NCI-H2107 treated with DMSO at 0.1 percent for 48 hours (cell line): ENCODE results near the gene ARHGEF7.

ENCODE experiments used
- DNase-seq: peaks from one replicate; lab custom pipeline; 2025; ENCODE audit not compliant: unreplicated experiment; lab: John Stamatoyannopoulos, UW

ARHGEF7 gene

DNA sequence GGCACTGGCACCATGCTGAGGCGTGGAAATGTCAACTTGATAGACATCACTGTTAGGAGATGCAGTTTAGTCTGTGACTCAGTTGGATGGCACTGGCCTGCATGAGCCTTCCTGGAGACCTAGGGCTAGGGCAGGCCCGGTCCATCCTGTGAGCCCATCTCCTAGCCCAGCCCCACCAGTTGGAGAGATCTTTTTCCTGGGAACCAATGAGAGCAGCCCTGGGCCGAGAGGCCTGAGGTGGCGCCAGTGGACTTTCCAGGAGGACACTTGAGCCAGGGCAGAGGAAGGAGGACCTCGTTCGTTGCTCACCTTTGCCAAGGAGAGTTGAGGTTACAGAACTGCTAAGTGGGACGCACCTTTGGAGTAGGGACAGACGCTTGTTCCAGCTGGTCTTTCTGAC, 104.8 kb downstream of the ARHGEF7 start:
- DNase-seq: no peak

DNA sequence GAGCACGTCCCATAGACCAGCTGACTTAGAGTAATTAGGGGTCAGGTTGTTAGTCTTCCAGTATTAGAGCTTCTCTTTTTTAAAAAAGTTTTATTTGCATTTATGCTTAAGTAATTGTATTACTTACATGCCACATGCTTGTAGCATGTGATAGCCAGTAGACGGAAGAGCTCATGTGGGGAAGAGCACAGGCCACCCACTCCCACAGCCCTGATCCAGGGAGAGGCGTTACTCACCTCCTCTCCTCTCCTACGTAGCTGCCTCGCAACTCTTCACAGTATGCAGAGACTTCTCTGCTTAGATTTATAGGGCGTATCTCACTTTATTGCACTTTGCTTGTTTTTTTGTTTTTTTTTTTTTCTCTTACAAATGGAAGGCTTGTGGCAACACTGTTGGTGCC, 110.1 kb downstream of the ARHGEF7 start:
- DNase-seq: no peak

DNA sequence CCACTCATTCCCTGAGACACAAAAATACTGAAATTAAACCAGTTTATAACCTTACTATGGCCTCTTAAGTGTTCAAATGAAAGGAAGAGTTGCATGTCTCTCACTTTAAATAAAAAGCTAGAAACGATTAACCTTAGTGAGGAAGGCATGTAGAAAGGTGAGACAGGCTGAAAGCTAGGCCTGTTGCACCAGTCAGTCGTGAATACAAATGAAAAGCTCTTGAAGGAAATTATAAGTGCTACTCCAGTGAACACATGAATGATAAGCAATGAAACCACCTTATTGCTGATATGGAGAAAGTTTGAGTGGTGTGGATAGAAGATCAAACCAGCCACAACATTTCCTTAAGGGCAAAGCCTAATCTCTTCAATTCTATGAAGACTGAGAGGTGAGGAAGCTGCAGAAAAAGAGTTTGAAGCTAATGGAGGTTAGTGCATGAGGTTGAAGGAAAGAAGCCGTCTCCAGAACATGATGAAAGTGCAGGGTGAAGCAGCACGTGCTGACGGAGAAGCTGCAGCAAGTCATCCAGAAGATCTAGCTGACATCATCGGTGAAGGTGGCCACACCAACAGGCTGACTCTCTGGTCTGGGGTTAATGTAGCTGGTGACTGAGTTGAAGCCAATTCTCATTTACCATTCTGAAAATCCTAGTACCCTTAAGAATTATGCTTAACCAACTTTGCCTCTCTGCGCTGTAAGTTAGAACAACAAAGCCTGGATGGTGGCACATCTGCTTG, 110.9 kb downstream of the ARHGEF7 start:
- no peak for DNase-seq

DNA sequence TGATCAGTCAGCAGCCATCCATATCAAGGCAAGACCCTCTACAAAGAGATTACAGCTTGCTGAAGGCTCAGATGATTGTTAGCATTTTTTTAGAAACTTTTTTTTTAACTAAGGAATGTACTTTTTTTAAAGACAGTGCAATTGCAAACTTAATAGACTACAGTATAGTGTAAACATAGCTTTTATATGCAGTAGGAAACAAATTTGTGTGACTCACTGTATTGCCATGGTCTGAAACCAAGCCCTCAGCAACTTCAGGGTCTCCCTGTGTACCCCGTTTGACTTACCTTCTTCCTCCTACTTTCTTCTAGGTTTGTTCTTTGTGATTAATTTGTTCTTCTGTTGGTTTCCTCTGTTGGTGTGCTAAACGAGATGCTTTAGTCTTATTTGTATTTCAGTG, 112.3 kb downstream of the ARHGEF7 start:
- DNase-seq: no peak

DNA sequence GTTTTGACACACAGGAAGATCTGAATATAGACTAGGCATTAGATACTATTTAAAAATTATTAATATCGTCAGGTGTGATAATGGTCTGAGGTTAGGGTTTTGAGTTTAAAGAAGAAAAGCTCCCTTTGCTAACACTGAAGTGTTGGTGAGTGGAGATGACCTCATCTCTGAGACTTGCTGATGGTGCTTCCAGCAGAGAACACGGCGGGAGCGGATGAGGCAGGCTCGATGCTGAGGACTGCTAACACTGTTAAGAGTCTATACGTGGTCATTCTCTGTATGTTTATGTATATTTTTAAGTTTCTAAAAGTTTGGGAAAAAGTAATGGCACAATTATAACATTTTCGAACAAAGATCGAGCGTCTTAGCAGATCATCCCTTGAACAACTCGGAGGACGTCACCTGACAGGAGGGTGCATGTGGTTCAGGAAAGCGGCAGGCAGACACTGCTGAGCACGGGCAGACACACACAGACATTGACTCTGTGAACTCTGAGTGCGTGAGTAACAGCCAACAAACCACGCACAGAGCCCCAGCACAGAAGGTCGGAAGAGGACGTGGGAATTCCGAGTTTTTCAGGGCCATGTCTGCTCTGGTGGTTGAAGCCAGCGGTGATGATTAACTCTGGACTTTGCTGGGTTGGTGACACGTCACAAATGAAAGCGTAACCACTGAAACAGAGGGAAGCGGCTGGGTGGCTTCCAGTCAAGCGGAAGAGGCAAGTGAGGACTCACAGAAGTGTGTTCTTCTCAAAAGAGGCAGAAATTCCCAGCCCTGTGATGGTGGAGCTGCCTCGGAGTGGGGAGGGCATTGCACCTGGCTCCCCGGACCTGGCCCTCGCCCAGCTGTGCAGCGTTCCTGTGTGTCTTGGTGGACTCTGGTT, 113.4 kb downstream of the ARHGEF7 start:
- DNase-seq: no peak

DNA sequence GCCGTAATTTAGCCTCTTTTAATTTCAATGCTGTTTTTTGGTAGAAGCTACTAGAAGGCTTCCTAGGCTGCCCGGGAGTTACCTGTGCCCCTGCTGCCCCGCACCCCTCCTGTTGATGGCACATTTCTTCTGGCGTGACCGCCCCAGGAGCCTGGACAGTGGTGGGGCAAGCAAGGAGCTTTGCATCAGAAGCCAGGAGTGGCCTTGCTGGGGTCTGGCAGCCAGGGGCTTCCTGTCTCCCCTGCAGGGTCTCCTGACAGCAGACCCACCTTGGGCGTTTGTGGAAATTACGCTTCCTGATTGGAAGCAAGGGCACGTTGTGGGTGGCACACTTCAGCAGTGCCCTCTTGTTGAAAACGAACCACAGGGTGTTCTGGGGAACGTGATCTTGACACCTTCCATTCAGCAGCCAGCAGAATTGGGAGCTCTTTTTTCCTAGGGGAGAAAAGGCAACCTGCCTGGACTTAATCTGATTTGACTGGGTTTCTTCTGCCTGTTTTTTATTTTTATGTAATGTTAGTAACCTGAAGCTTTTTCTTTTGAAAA, 115.3 kb downstream of the ARHGEF7 start:
- DNase-seq: no peak

DNA sequence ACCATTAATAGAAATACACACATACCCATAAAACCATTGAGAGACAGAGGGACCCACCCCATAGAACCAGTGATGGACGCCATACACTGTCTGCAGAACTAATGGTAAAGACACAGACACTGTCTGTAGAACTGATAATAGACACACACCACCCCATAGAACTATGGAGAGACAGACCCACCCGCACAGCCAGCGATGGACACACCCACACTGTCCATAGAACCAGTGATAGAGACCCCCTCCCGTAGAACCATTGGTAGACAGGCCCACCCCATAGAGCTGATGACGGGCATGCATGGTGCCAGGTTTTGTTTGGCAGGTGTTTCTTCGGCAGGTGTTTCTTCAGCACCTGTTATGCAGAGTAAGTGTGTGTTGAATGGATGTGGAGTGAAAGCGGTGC, 117.1 kb downstream of the ARHGEF7 start:
- DNase-seq: no peak

DNA sequence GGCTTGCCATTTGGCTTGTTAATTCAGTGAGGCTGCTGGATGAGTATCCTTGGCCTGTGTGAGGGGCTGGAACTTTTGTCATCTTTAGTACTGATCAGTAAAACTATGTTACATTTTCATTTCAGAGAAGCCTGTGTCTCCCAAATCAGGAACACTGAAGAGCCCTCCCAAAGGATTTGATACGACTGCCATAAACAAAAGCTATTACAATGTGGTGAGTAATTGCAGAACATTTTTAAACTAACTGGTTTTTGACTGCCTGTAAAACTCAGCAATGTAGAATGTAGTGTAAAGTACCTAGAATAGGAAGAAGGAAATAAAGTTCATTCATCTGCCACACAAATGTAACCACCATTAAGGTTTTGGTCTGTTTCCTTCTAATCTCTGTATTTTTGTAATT, 118.0 kb downstream of the ARHGEF7 start:
- DNase-seq: no peak

DNA sequence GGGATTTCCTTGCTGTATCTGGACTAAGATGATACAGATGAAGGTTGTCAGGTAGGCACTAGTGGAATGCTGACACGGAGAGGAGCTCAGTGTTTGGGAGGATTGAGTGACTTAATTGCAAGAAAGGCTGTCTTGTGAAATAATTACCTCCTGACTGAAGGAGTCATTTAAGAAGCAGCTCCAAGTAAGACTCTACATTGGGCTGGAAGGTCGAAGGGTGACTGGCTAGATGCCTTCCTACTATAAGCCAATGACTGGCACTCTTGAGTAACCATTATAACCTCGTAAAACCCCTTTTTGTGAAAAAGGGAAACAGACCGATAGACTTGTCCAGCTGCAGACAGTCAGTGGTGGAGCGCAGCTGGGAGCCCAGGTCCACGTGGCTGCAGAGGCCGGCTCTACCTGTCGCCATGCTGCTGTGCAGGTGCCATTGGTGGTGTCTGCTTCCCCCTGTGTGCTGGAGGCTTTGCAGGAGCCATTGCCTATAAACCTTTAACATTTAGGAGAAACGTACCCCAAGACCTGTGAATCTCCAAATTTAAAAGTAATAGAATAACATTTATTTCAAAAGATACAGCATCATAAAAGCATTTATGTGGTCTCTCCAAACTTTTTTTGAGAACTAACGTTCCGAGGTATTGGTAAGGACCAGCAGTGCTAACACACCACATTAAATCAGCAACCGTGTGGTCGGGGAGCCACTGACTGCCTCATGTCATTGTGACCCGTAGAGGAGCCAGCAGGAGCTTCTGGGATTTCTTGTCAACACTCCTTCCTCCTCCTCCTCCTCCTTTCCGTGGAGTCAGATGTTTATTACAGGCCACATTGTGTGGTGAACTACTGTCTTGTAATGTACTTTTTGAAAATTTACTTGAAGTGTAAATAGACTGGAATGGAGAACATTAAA, 124.9 kb downstream of the ARHGEF7 start:
- no peak for DNase-seq

DNA sequence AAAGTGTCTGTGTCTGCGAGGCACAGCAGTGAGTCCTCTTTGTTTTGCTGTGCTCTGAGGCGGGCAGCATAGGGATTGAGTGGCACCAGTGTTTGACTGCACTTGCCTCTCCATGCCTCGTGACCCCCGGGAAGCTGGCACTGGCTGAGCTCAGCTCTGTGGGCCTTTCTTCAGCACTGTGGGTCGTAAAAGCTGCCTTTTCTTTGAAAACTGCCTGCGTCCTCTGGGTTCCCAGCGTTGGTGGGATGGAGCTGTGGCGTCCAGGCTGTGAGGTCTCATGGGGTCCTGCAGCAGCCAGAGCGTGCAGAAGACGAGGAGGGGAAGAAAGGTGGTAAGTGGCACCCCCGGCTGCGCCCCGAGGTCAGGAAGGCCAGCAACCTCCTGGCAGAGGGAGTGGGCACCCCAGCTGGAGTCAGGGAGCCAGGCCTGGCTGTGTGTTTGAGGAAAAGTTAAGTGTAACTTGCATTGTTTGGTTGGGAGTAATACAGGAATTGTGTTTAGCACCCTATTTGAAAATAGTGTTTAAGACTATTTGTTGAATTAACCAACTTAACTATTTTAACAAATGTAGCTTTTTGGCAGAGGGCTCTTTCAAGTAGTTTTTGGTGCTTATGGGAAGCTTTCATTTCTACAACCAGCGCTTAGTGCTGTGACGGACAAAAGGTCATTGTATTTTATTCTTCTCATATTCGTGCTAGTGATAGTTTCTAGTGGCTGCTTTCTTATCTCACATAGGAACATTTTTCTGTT, 126.1 kb downstream of the ARHGEF7 start:
- DNase-seq: no peak

DNA sequence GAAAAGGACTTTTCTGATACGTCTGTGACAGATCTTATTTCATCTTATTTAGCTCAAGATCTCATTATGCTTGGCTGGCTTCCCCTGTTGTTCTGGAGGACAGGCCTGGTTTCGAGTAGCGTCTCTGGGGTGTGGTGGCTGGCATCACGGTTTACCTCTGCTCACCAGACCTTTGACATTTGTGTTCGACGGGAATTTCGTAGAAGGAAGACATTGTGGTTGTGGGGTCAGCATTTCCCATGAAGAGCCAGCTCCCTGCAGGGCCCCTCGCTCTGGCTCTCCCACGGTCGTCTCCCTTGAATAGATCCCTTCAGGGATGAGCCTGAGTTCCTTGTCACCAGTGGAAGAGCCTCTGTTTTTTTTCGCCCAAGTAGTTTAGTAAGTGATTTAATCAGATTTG, 126.8 kb downstream of the ARHGEF7 start:
- DNase-seq: no peak

DNA sequence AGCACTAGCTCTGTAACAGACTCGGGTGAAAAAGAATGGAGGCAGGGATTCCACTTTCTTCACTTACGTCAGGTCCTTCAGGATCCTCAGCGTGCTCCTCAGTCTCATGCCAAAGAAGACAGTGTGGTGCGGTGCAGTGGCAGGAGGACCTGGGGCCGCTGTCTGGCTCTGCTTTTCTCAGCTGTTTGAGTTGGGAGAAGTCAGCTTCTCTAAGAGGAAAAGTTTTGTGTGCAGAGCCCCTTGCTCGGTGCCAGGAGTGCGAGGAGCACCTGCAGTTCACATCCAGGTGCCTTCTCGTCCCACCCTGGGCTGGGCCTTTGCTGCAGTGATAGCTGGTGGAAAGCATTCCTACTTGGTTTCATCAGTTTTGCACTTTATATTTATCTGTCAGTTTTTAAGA, 127.5 kb downstream of the ARHGEF7 start:
- DNase-seq: no peak

DNA sequence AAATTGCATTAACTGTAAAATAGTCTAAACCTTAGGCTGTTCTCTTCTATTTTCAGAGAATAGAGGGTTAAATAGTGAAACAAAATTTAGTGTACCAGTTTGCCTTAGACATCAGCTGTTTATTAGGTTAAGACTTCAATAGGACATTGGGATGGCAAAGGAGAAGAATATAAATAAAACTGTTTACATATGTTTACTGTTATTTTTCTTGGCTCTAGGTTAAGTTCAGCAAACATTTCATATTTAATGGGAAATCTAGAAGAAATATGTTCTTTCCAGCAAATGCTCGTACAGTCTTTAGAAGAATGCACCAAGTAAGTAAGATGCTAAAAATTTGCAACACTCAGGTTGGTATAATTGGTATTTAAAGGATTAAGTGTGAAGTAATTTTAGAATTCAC, 128.9 kb downstream of the ARHGEF7 start:
- DNase-seq: no peak

DNA sequence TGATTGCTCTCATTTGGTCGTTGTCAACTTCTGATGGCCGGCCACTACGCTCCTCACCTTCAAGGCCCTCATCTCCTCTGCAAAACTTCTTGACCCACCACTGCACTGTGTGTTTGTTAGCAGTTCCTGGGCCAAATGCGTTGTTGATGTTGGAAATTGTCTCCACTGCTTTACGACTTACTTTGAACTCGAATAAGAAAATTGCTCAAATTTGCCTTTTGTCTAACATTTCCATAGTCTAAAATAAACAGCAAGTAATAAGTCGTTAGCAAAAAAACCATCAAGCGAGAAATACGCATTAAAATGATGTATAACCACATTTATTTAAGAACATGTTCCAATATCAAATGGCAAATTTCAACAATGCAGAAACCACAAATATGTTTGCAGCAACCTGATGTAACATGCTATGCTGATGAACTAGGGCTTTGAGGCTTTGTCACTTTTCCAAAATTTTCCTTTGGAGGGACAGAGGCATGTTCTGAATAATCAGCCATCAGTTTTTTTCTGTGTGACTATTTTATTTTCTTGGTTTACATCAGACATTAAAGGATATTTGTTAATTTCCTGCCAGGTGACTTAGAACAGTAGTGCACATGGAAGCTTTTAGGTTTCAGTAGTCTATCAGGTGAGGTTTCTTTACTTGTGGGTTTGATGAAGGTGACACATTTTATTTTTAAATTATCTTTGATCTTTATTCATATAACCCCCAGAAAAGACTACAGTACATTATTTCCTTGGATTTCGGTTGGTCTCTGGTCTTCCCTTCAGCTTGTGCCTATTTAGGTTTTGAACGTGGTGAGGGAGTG, 130.7 kb downstream of the ARHGEF7 start:
- DNase-seq: no peak

DNA sequence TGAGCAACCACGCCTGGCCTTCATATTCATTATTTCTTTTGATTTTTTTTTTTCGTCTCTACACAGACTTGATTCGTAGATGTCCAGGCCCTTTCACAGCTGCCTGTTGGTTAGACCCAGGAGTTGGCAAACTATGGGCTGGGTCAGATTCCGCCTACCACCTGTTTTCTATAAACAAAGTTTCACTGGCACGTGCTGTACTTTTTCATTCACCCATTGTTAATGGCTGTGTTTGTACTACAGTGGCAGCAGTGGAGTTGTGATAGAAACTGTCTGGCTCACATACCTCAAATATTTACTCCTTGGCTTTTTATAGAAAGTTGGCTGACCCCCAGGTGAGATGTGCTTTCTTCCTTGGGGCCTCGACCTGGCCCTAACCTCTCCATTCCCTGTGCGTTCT, 132.4 kb downstream of the ARHGEF7 start:
- no peak for DNase-seq

DNA sequence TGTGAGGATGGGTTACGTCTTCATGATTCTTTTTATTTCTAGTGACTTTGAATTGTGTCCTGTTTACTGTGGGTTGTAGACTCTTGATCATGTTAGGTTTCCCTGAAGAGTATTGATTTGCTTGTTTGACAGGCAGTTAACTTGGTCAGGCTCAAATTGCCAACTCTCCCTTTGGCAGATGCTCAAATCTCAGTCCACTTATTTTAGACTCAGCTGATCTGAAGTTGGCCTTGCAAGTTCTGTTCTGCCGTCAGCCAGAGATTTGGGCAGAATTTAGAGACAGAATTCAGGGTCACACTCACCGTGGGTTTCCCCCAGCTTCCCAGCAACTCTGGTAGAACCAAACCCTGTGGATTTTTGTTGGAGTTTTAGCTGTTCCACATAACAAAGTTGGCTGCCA, 133.7 kb downstream of the ARHGEF7 start:
- no peak for DNase-seq

DNA sequence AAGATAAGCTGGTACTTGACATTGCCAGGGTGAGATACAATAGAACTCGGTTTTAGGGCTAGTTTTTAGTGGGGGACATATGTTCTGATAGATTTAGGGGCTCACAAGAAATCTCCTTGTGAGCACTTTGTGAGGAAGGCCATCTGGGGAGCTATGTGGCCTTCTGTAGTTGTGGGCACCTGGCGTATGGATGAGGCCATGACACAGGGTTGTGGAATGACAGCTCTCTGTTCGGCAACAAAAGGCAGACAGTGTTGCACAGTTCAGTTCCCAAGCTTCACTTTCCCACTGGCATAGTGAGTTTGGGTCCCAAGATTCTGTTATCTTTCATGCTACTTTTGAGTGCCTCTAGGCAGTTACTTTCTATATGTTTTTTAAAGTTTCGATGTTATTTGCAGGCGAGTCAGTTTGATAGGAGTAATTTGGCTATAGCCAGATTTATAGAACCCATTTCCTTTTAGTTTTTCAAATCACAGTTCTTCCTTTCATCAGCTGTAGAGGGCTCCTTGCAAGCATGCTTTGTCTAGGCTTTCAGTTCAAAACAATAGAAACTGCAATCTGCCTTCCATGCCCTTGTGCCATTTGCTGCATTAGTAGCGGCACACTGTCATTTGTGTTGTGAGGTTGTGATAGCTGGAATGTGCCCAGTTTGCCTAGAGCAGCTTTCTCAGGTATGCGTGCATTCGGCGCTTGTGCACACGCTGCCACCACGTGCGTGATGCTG, 134.7 kb downstream of the ARHGEF7 start:
- no peak for DNase-seq

DNA sequence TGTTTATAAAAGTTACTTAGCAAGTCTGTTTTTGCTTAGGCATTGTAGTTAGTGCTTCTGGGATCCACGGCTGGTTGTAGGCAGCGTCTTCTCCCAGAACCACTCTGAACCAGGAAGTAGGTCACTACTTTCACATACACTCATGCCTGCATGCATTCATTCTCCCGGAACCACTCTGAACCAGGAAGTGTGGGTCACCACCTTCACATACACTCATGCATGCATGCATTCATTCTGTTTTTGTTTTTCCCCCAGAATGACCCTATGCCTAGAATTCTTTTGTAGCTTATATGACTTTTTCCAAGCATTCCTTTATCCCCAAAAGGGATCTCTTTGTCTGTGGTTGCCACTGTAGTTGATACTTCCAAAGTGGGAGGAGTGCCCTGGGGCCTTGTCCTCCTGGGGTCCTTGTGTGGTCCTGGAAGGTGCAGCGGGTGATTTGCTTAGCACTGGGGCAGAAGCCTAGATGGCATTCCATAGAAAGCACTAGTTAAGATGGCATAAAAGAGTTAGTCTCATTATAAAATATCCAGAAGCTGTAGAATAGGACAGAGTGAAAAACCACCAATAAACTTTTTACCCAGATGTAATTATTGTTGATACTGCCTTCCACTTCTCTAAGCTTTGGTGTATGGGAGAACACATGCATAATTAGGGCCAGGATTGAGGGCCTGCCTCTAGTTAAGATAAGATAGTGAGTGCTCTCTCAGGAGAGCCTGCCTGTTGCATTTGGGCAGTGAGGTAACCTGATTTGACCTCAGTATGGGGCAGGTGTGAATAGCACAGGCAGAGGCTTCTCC, 136.7 kb downstream of the ARHGEF7 start:
- no peak for DNase-seq
